Measurements from ENCODE around the gene STARD10.

Gene STARD10

DNA sequence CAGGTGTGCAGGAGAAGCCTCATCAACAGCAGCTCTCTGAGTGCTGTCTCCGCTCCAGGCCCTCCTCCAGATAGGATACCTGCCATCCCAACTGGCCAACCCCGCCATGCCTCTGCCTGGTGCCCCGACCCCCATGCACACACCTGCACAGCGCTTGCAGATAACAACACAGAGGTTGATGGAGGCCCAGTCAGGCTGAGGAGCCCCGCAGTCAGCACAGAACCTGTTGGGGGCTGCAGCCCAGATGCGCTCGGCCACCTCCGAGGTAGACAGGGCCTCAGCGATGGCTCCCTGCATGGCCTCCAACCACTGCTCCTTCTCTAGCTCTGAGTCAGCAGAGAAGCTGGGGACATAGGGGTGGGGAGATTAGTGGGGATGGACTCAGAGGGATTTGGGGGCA lies 86.8 kb downstream of the STARD10 start:
- no peak for DNase-seq (ENCODE audit: low read depth in 2 of 2)

DNA sequence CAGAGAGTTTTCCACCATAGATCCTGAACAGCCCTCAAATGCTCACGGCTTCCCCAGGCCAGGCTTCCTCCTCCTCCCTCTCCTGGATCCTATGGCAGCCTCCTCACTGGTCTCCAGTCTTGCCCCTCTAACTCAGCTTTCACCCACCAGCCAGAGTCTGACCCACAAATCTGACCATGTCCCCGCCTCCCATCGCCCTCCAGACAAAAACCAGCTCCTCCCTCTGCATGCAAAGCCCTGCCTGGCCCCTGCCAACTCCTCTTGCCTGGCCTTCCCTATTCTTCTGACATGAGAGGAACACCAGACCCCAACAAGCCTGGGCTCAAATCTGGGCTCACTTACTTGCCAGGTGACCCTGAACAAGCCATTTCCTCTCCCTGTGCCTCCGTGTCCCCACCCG lies 87.3 kb downstream of the STARD10 start:
- no peak for DNase-seq (ENCODE audit: low read depth in 2 of 2)

DNA sequence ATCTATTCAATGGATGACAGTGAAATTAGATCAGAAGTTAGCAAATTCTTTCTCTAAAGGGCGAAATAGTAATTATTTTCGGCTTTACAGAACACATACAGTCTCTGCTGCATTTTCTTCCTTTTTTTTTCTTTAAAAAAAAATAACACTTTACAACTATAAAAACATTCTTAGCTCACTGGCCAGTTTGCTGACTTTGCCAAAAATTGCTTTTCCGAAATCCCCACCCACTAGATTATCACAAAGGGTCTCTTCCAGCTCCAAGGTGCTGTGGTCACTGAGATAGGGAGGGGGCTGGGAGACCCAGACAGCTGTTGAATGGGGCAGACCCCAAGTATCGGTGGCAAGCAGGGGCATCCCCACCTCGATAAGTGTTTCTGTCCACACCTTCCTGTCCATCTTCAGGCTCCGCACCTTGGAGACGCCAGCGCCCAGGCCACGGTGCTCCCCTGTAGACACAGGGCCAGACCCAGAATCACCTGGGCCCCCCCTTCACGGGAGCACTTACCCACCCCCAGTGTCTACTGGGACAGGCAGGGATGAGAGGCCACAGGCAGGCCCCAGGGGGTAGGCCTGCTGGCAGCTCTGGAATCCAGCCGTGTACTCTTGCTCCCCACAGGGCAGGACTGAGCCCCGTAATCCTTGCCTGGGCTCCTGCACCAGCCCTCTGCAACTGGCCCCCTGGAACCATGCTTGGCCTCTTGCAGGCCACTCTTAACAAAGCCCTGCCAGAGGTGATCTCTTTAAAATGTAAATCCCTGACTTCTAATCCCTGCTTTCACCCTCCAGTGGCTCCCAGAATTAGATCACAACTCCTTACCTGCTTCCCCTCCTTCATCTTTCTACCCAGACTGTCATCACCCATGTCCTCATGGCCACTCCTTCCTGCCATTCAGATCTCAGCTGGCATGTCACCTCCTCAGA lies 88.1 kb downstream of the STARD10 start:
- no peak for DNase-seq (ENCODE audit: low read depth in 2 of 2)

GRCh38 chr11:72704783-72705265 lies 89.0 kb downstream of the STARD10 start:
- no peak for DNase-seq (ENCODE audit: low read depth in 2 of 2)
